ENCODE data around the gene PTPN22. TPM values are rescaled to one million over a fixed set of nuclear protein-coding genes. Genes with fewer than 3 reads are reported as not detected.

Gene PTPN22
- total RNA-seq, 3 donors from 2014 or later (not counting 1 experiment from before 2014, with no cell fraction given), result 98.4 to 122 (median 104) TPM

DNA sequence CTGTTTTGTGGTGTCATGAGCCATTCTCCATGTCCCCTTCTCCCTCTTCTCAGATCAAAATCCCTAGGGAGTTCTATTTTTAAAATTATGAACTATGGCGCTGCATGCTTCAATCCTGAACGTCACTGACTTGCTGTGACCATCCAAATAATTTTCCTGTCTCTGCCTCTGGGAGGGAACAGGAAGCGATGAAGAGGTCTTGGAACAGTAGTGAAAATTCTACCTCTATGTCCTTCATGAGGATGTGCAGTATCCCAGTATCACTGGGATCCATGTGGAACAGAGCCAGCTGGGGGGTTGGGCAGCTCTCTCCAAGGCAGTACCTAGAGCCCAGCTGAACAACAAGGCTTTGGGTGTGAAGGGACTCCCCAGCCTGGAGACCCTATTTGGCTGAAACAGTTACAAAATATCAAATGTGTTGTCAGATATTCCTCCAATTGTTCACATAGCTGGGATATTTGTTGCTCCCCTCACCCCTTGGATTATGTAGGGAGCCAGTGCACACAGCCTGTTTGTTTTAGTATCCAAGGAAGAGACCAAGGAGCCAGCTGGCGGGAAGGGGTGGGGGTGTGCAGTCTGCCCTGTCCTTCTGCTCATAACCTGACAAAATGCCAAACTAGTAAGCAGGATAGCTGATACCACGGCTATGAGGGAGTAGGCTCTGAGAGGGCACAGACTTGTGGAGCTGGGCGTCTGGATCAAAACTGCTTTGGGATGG is 41.2 kb upstream of the PTPN22 start:
- Histone ChIP-seq H3K4me1 (ENCODE audit: control insufficient read depth, insufficient read depth, low read length) (no peaks in the 10 kb centered on the region), H3K4me3 (ENCODE audit: low read length) (no peak overlapping the region), H3K36me3 (ENCODE audit: control insufficient read depth, insufficient read depth, low read length) (peaks cover 34% of the 10 kb centered on the region), H3K9me3 (ENCODE audit: control insufficient read depth, insufficient read depth, low read length) (no peaks in the 10 kb centered on the region), H3K27me3 (ENCODE audit: control insufficient read depth, insufficient read depth, low read length) (no peaks in the 10 kb centered on the region), H3K27ac (ENCODE audit: low read length) (no peak overlapping the region)
- Mint-ChIP-seq H3K27ac (no peak overlapping the region), H3K27me3 (ENCODE audit: low read depth in 2 of 2) (no peaks in the 10 kb centered on the region), H3K9me3 (no peaks in the 10 kb centered on the region), H3K4me1 (peaks cover 0 to 19% of the 10 kb centered on the region in 2 donors), H3K36me3 (peaks cover 17% of the 10 kb centered on the region), H3K4me3 (no peak overlapping the region)
- intact Hi-C loops (cut with micrococcal nuclease), result no loop called here
- DNase-seq, result no peak
- ATAC-seq, result no peak
- WGBS (ENCODE audit: insufficient coverage), result 98% methylated on average over 6 of the region's 6 CpGs
- TF ChIP-seq, protein P1, sequence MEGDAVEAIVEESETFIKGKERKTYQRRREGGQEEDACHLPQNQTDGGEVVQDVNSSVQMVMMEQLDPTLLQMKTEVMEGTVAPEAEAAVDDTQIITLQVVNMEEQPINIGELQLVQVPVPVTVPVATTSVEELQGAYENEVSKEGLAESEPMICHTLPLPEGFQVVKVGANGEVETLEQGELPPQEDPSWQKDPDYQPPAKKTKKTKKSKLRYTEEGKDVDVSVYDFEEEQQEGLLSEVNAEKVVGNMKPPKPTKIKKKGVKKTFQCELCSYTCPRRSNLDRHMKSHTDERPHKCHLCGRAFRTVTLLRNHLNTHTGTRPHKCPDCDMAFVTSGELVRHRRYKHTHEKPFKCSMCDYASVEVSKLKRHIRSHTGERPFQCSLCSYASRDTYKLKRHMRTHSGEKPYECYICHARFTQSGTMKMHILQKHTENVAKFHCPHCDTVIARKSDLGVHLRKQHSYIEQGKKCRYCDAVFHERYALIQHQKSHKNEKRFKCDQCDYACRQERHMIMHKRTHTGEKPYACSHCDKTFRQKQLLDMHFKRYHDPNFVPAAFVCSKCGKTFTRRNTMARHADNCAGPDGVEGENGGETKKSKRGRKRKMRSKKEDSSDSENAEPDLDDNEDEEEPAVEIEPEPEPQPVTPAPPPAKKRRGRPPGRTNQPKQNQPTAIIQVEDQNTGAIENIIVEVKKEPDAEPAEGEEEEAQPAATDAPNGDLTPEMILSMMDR (IDR thresholded peaks at IDR 0.05), result no peak

DNA sequence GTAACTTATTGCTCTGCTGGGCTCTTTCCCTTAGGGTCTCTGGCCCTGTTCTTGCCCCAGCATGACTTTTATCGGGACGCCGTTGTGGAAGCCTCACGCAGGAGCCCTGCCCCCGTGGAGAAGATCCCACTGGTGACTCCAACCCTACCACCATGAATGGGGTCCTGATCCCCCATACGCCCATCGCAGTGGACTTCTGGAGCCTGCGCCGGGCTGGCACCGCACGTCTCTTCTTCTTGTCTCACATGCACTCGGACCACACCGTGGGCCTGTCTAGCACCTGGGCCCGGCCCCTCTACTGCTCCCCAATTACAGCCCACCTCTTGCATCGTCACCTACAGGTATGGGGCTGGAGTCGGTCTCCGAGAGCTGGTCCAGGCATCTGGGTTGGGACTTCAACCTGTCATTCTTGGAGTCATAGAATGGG is 33.9 kb upstream of the PTPN22 start:
- H3K4me3 Mint-ChIP-seq, result peak overlapping the region; percentile 98
- TF ChIP-seq, protein P1 (IDR thresholded peaks at IDR 0.05), result peak; percentile 4
- no peaks in the 10 kb centered on the region for H3K9me3 ChIP-seq (ENCODE audit: control insufficient read depth, insufficient read depth, low read length)
- H3K4me3 ChIP-seq (ENCODE audit: low read length), result peak overlapping the region; percentile 70
- H3K27me3 ChIP-seq (ENCODE audit: control insufficient read depth, insufficient read depth, low read length), result no peaks in the 10 kb centered on the region
- H3K27me3 Mint-ChIP-seq (ENCODE audit: low read depth in 2 of 2), result no peaks in the 10 kb centered on the region
- peak overlapping the region; percentile 93 for H3K27ac ChIP-seq (ENCODE audit: low read length)
- no peaks in the 10 kb centered on the region for H3K9me3 Mint-ChIP-seq
- ATAC-seq (no peak), DNase-seq (no peak)
- peak overlapping the region; percentile 99 for H3K27ac Mint-ChIP-seq
- H3K36me3 Mint-ChIP-seq, result peaks cover 9% of the 10 kb centered on the region
- H3K4me1 Mint-ChIP-seq, result peaks cover 49 to 66% of the 10 kb centered on the region in 2 donors
- peaks cover 27% of the 10 kb centered on the region for H3K36me3 ChIP-seq (ENCODE audit: control insufficient read depth, insufficient read depth, low read length)
- H3K4me1 ChIP-seq (ENCODE audit: control insufficient read depth, insufficient read depth, low read length), result peaks cover 32% of the 10 kb centered on the region
- 0% methylated on average over 17 of the region's 17 CpGs for WGBS (ENCODE audit: insufficient coverage)
- intact Hi-C loops (cut with micrococcal nuclease), result loop anchor here (1.0 to 2.0 kb wide), 4 partner anchors 24 to 147 kb away; partner anchors contain the start of genes HIPK1 and PHTF1

- peak within 1 kb of the TSS; percentile 93 for H3K27ac ChIP-seq (ENCODE audit: low read length)
- H3K9me3 Mint-ChIP-seq, result no peaks in the 10 kb centered on the region
- H3K4me1 Mint-ChIP-seq, result peaks cover 50 to 66% of the 10 kb centered on the region in 2 donors
- DNase-seq, result peak; percentile 91 to 100
- H3K27ac Mint-ChIP-seq, result peak within 1 kb of the TSS; percentile 99
- peaks cover 8% of the 10 kb centered on the region for H3K36me3 Mint-ChIP-seq
- peaks cover 32% of the 10 kb centered on the region for H3K4me1 ChIP-seq (ENCODE audit: control insufficient read depth, insufficient read depth, low read length)
- H3K36me3 ChIP-seq (ENCODE audit: control insufficient read depth, insufficient read depth, low read length), result peaks cover 29% of the 10 kb centered on the region
- no peaks in the 10 kb centered on the region for H3K9me3 ChIP-seq (ENCODE audit: control insufficient read depth, insufficient read depth, low read length)
- TF ChIP-seq, protein P1 (IDR thresholded peaks at IDR 0.05), result peak; percentile 62
- ATAC-seq, result peak; percentile 91 to 98 (median 91)
- no peaks in the 10 kb centered on the region for H3K27me3 ChIP-seq (ENCODE audit: control insufficient read depth, insufficient read depth, low read length)
- no peaks in the 10 kb centered on the region for H3K27me3 Mint-ChIP-seq (ENCODE audit: low read depth in 2 of 2)
- intact Hi-C loops (cut with micrococcal nuclease), result loop anchor here (1.0 to 2.0 kb wide), 6 partner anchors 24 to 146 kb away; partner anchors contain the start of genes HIPK1, PHTF1, PTPN22 and RSBN1
- under 1% methylated on average over 67 of the region's 67 CpGs for WGBS (ENCODE audit: insufficient coverage)
- peak within 1 kb of the TSS; percentile 70 for H3K4me3 ChIP-seq (ENCODE audit: low read length)
- peak within 1 kb of the TSS; percentile 98 for H3K4me3 Mint-ChIP-seq
Observed at GRCh38 chr1:113904674-113905434, 33.3 kb upstream of the PTPN22 start, which contains the start of the genes AP4B1 and DCLRE1B. AP4B1 (minus strand) TSS chr1:113904799; CDS start chr1:113904717, 82 bp downstream. DCLRE1B (plus strand) TSS chr1:113905326; CDS start chr1:113905587, 261 bp downstream.

Data from natural killer cell (primary cell).